GM23248 (cell line): Measurements from ENCODE around the gene PRDM16.

Source experiments
- EZH2 ChIP-seq: fragments of 200-600 bp; sonication (generic); IDR thresholded peaks from 2 replicates; pipeline ENCODE4 v1.6.1; 2018; ENCODE audit warnings: antibody characterized with exemption, mild to moderate bottlenecking; ENCODE audit not compliant: insufficient read depth, poor library complexity, severe bottlenecking
- EZH2phosphoT487 ChIP-seq: fragments of 200-600 bp; sonication (generic); IDR thresholded peaks from 2 replicates; pipeline ENCODE4 v1.6.1; 2018; ENCODE audit warnings: antibody characterized with exemption, moderate library complexity, mild to moderate bottlenecking, low read depth; ENCODE audit not compliant: insufficient read depth

DNA sequence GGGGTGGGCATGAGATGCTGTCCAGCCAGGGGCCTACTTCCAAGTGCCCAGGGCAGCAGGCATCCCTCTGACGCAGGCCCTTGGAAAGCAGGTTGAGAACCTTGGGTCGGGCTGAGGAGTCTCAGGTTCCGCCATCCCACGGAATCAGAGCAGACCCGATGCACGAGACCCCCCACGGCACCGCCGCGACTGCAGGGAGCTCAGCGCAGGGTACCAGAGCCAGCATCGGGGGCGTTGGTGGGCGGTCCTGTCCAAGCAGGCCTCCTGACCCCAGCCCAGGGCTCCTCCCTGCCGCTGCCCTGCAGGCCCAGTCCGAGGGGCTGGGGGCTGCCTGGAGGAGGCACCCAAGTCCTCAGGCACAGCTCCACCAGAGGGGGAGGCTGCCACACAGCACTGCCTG lies 177.2 kb downstream of the PRDM16 start:
- TF ChIP-seq EZH2 (no peak), EZH2phosphoT487 (no peak)
